ENCODE data around the gene CDK3. TPM values are rescaled to one million over a fixed set of nuclear protein-coding genes. Genes with fewer than 3 reads are reported as not detected.

CDK3 gene
- polyA plus RNA-seq, 3 donors: 5.4 to 13.7 (median 13.0) TPM

DNA sequence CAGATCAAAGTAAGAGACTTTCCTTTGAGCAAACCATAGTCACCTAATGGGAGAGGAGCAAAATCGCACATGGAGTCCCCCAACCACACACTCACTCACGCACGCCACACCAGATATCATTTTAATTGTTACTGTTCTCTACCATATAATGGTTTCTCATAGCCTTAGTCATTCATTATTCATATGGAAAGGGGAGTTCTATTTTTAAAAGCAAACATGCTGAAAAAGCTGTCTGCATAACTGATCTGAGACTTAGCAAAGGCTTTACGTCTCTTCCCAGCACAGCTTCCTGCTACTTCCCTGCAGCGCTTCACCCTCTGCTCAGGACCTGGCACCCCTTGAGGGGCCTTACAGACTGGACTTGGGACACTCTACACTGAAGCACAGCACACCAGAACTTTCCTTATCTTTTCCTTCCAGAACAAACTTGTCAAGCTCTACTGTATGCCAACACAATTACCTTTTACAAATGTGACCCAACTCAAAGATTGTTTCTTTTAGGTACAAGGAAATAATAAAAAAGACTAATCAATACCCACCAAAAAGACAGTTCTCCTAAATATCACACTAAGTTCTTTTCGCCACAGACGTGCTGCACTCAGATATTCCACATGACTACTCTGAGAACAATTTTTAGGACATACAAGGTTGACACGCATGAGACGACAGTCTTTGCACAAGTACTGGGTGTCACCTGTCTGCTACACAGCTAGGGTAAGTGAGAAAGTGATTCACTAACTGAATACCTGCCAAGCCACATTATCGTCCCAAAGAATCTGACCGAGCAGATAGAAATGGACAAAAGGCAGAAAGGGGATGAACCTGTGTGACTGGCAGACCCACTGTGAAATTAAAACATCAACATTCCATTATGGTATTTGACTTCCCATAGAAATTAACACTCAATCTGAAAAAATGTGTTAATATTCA lies 50.1 kb downstream of the CDK3 start:
- H3K27ac ChIP-seq (ENCODE audit: low read depth, low read length): no peak overlapping the region
- WGBS, 3 donors: 78 to 96% (median 88%) methylated on average over 11 of the region's 11 CpGs

DNA sequence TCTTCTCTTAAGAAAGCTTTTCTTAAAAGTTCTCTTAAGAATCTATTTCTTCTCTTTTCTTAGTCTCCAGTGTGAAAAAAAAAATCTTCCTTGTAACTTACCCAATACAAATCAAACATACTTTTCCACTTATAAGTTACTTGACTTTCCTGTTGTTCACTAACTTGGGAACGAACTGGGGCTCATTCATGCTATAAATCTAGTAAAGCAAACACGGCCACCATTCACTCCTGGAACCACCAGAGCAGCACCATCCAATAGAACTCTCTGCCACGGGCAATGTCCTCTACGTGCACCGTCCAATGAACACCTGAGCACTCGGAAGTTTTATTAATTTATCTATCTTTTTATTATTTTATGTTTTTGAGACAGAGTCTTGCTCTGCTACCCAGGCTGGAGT lies 50.9 kb downstream of the CDK3 start:
- H3K27ac ChIP-seq (ENCODE audit: low read depth, low read length): no peak overlapping the region
- WGBS, 3 donors: 59 to 86% (median 86%) methylated on average over 6 of the region's 6 CpGs

DNA sequence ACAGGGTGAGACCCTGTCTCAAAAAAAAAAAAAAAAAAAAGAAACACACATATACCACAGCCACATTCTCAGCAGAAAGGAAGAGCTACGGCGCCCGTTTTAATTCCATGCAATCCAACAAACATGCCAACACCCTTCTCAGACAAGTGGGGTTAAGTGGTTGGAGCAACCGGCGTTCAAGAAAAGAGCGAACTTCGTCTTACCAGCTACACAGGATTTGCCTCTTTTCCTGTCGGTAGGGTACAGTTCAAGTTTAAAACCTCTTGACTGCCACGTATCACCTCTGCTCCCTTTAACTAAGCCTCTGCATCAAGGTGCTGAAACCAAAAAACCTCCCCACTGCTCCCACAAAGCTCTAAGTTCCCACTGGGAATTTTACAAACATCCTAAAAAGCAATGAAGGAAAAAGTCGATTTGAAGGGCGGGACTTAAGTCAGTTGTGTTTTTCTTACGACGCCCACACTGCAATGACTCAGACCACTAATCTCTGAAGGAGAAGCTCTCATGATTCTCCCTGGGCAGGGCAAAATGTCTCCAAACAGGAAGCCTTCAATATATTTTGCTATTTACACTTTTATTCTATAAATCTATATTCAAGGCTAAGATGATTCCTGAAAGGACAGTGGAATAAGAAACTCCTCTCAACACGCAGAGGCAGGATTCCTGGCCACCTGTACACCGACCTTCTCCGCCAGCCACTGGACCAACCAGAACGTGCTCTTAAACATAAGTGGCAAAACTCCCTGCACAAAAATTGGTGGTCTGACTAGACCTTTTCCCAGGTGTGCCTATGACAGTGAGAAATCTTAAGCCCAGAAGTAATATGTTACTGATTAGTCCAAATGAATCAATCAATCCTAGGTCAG lies 52.8 kb downstream of the CDK3 start:
- no peak overlapping the region for H3K27ac ChIP-seq (ENCODE audit: low read depth, low read length)
- 82 to 86% (median 85%) methylated on average over 17 of the region's 17 CpGs for WGBS, 3 donors

DNA sequence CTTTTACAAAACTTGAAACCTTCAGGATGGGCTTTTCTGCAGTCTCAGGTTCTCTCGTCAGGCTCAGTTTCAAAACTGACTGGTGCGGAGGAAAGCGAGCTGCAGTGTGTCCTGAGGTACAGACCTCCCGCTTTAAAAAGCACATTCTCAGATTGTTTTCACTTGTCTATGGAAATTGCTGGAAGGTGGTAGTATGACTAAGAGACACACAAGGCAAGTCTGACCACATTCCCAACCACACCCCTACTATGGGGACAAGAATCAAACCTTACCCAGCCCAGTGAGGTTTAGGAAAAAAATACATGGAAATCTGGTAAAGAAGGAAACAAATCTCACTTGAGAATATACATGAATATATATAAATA lies 53.4 kb downstream of the CDK3 start:
- 85 to 99% (median 97%) methylated on average over 4 of the region's 4 CpGs for WGBS, 3 donors
- no peak overlapping the region for H3K27ac ChIP-seq (ENCODE audit: low read depth, low read length)

Other genes starting within 250 kb of the CDK3 start
- 10 to 100 TPM; 28.9 to 32.0 (median 29.0) TPM for gene GALK1, start 235.7 kb upstream of the CDK3 start, polyA plus RNA-seq
- 10 to 100 TPM in 2 of 3 donors, 1 to 10 TPM in 1; 9.7 to 15.0 (median 13.9) TPM for gene UNK, start 216.0 kb upstream of the CDK3 start, polyA plus RNA-seq
- gene UNC13D, start 156.5 kb upstream of the CDK3 start, polyA plus RNA-seq: 10 to 100 TPM in 2 of 3 donors, 1 to 10 TPM in 1; 6.3 to 13.5 (median 10.1) TPM
- 100 to 1,000 TPM in 2 of 3 donors, 10 to 100 TPM in 1; 85.0 to 162 (median 107) TPM for gene WBP2, start 145.5 kb upstream of the CDK3 start, polyA plus RNA-seq
- gene TRIM47, start 122.3 kb upstream of the CDK3 start, polyA plus RNA-seq: 10 to 100 TPM; 12.7 to 32.6 (median 28.6) TPM
- 10 to 100 TPM; 11.1 to 15.3 (median 11.7) TPM for gene TRIM65, start 103.9 kb upstream of the CDK3 start, polyA plus RNA-seq
- 10 to 100 TPM; 43.1 to 74.8 (median 48.1) TPM for gene MRPL38, start 96.0 kb upstream of the CDK3 start, polyA plus RNA-seq
- 1 to 10 TPM; 2.5 to 5.5 (median 3.8) TPM for gene FBF1, start 59.8 kb upstream of the CDK3 start, polyA plus RNA-seq
- 10 to 100 TPM; 17.7 to 61.9 (median 19.8) TPM for gene ACOX1, start 21.7 kb upstream of the CDK3 start, polyA plus RNA-seq
- 10 to 100 TPM; 25.2 to 42.6 (median 39.5) TPM for gene TEN1, start 21.6 kb upstream of the CDK3 start, polyA plus RNA-seq
- gene EVPL, start 26.5 kb downstream of the CDK3 start, polyA plus RNA-seq: 1 to 10 TPM in 1 of 3 donors, under 1 TPM in 2; 0.34 to 1.2 (median 0.59) TPM
- 10 to 100 TPM; 44.1 to 68.6 (median 49.5) TPM for gene SRP68, start 71.7 kb downstream of the CDK3 start, polyA plus RNA-seq
- gene GALR2, start 73.9 kb downstream of the CDK3 start, polyA plus RNA-seq: under 1 TPM; 0.21 to 0.25 (median 0.22) TPM
- gene ZACN, start 78.3 kb downstream of the CDK3 start, polyA plus RNA-seq: 1 to 10 TPM; 1.3 to 3.2 (median 1.8) TPM
- 10 to 100 TPM; 30.1 to 54.3 (median 52.2) TPM for gene EXOC7, start 102.9 kb downstream of the CDK3 start, polyA plus RNA-seq
- under 1 TPM in 2 of 3 donors, not detected in 1; 0.13 to 0.54 TPM for gene FOXJ1, start 140.4 kb downstream of the CDK3 start, polyA plus RNA-seq
- gene RNF157, start 239.6 kb downstream of the CDK3 start, polyA plus RNA-seq: 10 to 100 TPM in 2 of 3 donors, 1 to 10 TPM in 1; 5.4 to 25.2 (median 12.3) TPM

All from adipose tissue (tissue), 3 donors.